Measurements from ENCODE around the gene DAGLA. TPM values are rescaled to one million over a fixed set of nuclear protein-coding genes. Genes with fewer than 3 reads are reported as not detected.

The DAGLA gene
- total RNA-seq, 4 donors from 2014 or later = 11.9 to 31.4 (median 17.0) TPM

DNA sequence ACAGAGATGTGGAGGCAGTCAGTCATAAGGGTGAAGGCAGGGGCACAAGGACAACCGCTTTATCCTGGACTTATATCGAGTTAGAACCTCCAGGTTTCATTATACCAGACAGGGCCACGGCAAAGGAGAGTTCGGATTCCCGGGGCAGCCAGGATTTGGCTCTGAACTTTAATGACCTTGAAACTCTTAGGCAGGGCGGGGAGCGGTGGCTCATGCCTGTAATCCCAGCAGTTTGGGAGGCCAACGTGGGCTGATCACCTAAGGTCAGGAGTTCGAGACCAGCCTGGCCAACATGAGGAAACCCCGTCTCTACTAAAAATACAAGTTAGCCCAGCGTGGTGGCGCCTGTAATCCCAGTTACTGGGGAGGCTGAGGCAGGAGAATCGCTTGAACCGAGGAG lies 71.2 kb downstream of the DAGLA start:
- WGBS, 2 donors (ENCODE audit: low coverage in 1 of 2) = 74% methylated on average over 14 of the region's 14 CpGs; no CpG with 5 or more reads in 1 of the 2 donors
- peaks cover 7 to 30% (median 25%) of the 10 kb centered on the region in 4 donors for H3K4me1 ChIP-seq
- no peak overlapping the region for H3K27ac ChIP-seq
- H3K36me3 ChIP-seq = no peaks in the 10 kb centered on the region
- no peaks in the 10 kb centered on the region for H3K9me3 ChIP-seq
- H3K27me3 ChIP-seq = peaks cover 14% of the 10 kb centered on the region
- intact Hi-C loops (cut with DNase I; ENCODE audit: low total_unique reads) (no loop called here), in situ Hi-C loops (cut with MboI; ENCODE audit: low pct_ligation_motif_present in 1 of 4, low pct_unique_long_range_greater_than_20kb in 1 of 4, low sequenced_read_pairs in 3 of 4) (no loop called here)
- TF ChIP-seq EP300 (IDR thresholded peaks at IDR 0.05; ENCODE audit: low read depth) (no peak), POLR2AphosphoS5 (IDR thresholded peaks at IDR 0.05) (no peak), POLR2A (IDR thresholded peaks at IDR 0.05) (no peak)
- TF ChIP-seq, protein P1, sequence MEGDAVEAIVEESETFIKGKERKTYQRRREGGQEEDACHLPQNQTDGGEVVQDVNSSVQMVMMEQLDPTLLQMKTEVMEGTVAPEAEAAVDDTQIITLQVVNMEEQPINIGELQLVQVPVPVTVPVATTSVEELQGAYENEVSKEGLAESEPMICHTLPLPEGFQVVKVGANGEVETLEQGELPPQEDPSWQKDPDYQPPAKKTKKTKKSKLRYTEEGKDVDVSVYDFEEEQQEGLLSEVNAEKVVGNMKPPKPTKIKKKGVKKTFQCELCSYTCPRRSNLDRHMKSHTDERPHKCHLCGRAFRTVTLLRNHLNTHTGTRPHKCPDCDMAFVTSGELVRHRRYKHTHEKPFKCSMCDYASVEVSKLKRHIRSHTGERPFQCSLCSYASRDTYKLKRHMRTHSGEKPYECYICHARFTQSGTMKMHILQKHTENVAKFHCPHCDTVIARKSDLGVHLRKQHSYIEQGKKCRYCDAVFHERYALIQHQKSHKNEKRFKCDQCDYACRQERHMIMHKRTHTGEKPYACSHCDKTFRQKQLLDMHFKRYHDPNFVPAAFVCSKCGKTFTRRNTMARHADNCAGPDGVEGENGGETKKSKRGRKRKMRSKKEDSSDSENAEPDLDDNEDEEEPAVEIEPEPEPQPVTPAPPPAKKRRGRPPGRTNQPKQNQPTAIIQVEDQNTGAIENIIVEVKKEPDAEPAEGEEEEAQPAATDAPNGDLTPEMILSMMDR (IDR thresholded peaks at IDR 0.05) = no peak
- no peak overlapping the region for H3K4me3 ChIP-seq
- DNase-seq = no peak

DNA sequence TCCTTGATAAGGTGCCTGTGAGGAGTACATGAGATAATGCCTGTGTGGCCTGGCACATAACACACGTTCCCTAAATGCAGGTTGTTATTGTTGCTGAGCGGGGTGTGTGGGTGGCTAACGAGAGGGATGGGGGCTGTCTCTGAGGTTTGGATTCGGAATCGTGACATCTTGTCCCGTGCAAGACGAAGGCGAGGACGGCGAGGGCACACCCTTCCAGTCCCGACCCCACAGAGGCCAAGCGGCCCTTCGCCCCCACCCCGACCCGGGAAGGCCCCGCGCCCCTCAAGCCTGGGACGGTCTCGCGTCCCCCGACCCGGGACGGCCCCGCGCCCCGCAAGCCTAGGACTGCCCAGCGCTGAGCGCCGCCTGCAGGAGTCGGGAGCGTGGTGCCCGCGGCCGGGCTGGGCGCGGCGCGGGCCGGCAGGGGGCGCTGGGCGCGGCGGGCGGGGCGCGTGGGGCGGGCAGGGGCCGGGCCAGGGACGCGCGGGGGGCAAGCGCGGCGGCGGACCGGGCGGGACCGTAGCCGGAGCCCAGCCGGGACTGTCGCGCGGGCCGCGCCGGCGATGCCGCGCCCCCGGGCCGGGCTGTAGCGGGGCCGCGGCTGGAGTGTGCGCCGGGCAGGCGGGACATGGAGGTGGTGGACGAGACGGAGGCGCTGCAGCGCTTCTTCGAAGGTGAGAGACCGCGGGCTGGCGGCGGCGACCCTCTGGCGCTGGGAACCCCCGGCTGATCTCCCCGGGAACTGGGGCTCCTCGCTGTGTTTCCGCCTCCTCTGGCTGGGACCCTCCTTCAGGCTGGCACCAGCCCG lies 72.1 kb downstream of the DAGLA start, which contains the start of gene MYRF:
Gene MYRF, plus strand, starts transcription at position 520 of the 808 bp plus-strand sequence. Its CDS starts 109 bp downstream, at position 629.
- Histone ChIP-seq H3K27me3 (peaks cover 14% of the 10 kb centered on the region), H3K27ac (peak within 1 kb of the TSS in 1 of 4 donors; percentile 49), H3K36me3 (no peaks in the 10 kb centered on the region), H3K4me3 (peak within 1 kb of the TSS; percentile 34 to 57 (median 50)), H3K4me1 (peaks cover 7 to 37% (median 32%) of the 10 kb centered on the region in 4 donors), H3K9me3 (no peaks in the 10 kb centered on the region)
- in situ Hi-C loops (cut with MboI; ENCODE audit: low pct_ligation_motif_present in 1 of 4, low pct_unique_long_range_greater_than_20kb in 1 of 4, low sequenced_read_pairs in 3 of 4) = no loop called here
- TF ChIP-seq POLR2A (IDR thresholded peaks at IDR 0.05) = no peak
- TF ChIP-seq, protein P1 (IDR thresholded peaks at IDR 0.05) = peak; percentile 12 to 49 (median 45)
- peak; percentile 75 for DNase-seq
- WGBS, 2 donors (ENCODE audit: low coverage in 1 of 2) = 3% methylated on average over 35 of the region's 93 CpGs; no CpG with 5 or more reads in 1 of the 2 donors
- intact Hi-C loops (cut with DNase I; ENCODE audit: low total_unique reads) = no loop called here

DNA sequence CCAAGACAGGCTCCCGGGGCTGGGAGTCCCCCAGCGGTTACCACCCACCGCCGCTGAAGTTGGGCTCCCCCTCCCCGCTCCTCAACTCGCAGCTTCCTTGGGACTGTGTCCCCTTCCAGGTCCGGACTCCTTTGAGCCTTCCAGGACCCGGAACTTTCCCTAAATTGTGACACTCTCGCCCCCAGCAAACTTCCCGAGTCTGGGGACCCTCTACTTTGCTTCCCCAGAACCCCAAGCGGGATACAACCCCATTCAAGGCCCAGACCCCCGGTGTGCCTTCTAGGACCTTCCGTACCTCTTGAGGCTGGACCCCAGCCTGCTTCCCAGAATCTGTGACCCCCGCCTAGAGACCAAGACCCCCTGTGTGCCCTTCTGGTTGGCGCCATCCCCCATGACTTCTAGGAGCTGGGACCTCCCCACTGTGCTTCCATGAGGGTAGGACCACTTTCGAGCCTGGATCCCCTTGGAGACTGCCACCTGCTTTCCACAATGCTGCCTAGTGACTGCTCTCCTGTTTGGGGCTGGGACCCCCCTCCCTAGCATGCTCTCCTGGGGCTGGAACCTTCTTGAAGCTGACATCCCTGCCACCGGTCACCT lies 72.8 kb downstream of the DAGLA start:
- peaks cover 7 to 32% (median 27%) of the 10 kb centered on the region in 4 donors for H3K4me1 ChIP-seq
- peaks cover 14% of the 10 kb centered on the region for H3K27me3 ChIP-seq
- in situ Hi-C loops (cut with MboI; ENCODE audit: low pct_ligation_motif_present in 1 of 4, low pct_unique_long_range_greater_than_20kb in 1 of 4, low sequenced_read_pairs in 3 of 4) = no loop called here
- peak overlapping the region in 1 of 4 donors; percentile 49 for H3K27ac ChIP-seq
- no peaks in the 10 kb centered on the region for H3K9me3 ChIP-seq
- H3K36me3 ChIP-seq = no peaks in the 10 kb centered on the region
- no peak for DNase-seq
- H3K4me3 ChIP-seq = peak overlapping the region; percentile 34 to 57 (median 50)
- TF ChIP-seq, protein P1 (IDR thresholded peaks at IDR 0.05) = no peak
- TF ChIP-seq EP300 (IDR thresholded peaks at IDR 0.05; ENCODE audit: low read depth) (no peak), POLR2AphosphoS5 (IDR thresholded peaks at IDR 0.05) (no peak), POLR2A (IDR thresholded peaks at IDR 0.05) (no peak)
- 25 to 35% methylated on average over 6 to 17 of the region's 17 CpGs for WGBS, 2 donors (ENCODE audit: low coverage in 1 of 2)
- intact Hi-C loops (cut with DNase I; ENCODE audit: low total_unique reads) = no loop called here

DNA sequence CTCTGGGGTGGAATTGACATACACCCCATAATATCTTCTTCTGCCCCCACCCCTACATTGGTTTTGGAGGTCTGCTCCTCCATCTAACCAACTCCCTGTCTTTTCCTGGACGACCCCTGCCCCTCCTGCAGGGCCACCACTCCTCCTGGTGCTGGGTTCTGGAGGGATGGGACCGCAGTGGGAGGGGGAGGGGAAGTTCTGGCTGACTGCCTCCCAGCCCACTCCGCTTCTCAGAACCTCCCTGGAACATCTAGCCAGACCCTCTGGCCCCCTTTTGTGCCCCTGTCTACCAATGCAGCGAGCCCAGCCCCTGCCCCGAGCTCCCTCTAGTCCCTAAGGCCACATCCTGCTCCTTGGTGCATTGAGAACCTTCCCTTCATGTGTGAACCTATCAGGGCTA lies 73.5 kb downstream of the DAGLA start:
- Histone ChIP-seq H3K27me3 (peaks cover 14% of the 10 kb centered on the region), H3K9me3 (no peaks in the 10 kb centered on the region), H3K4me3 (no peak overlapping the region), H3K4me1 (peaks cover 7 to 32% (median 26%) of the 10 kb centered on the region in 4 donors), H3K36me3 (no peaks in the 10 kb centered on the region), H3K27ac (no peak overlapping the region)
- TF ChIP-seq, protein P1 (IDR thresholded peaks at IDR 0.05) = no peak
- no peak for TF ChIP-seq EP300 (IDR thresholded peaks at IDR 0.05; ENCODE audit: low read depth)
- no peak for TF ChIP-seq POLR2AphosphoS5 (IDR thresholded peaks at IDR 0.05)
- TF ChIP-seq POLR2A (IDR thresholded peaks at IDR 0.05) = no peak
- intact Hi-C loops (cut with DNase I; ENCODE audit: low total_unique reads) = no loop called here
- in situ Hi-C loops (cut with MboI; ENCODE audit: low pct_ligation_motif_present in 1 of 4, low pct_unique_long_range_greater_than_20kb in 1 of 4, low sequenced_read_pairs in 3 of 4) = no loop called here
- no peak for DNase-seq
- WGBS, 2 donors (ENCODE audit: low coverage in 1 of 2) = 80 to 82% methylated on average over 1 to 5 of the region's 5 CpGs
